ENCODE results near the gene CTNND1. TPM values are rescaled to one million over a fixed set of nuclear protein-coding genes. Genes with fewer than 3 reads are reported as not detected.

Gene CTNND1
- total RNA-seq, 3 donors from 2014 or later = 311 to 545 (median 448) TPM

DNA sequence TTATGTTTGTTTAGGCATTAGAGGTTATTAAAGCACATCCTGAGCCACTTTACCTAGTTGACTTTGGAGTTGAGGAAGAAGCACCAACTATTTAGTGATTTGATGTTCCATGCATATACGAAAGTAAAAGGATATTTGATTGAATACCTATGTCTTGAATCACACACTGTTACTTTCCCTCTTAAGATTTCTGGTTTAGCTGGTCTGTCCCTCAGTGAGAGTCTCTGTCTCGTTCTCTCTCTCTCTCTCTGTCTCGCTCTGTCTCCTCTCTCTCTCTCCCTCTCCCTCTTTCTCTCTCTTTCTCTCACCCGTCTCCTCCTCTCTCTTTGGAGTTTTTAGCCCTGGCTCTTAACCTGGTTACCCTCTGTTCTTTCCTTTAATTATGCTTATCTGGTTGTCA is 11.0 kb downstream of the CTNND1 start:
- no peak for DNase-seq
- no peak for TF ChIP-seq CTCF (IDR thresholded peaks at IDR 0.05)
- Histone ChIP-seq H3K4me3 (no peak overlapping the region), H3K4me1 (ENCODE audit: low read depth) (peaks cover 52% of the 10 kb centered on the region), H3K9me3 (no peaks in the 10 kb centered on the region), H3K36me3 (ENCODE audit: low read depth) (no peaks in the 10 kb centered on the region)
- peak; percentile 21 for ATAC-seq
- intact Hi-C loops (cut with DNase I, micrococcal nuclease) = no loop called here

DNA sequence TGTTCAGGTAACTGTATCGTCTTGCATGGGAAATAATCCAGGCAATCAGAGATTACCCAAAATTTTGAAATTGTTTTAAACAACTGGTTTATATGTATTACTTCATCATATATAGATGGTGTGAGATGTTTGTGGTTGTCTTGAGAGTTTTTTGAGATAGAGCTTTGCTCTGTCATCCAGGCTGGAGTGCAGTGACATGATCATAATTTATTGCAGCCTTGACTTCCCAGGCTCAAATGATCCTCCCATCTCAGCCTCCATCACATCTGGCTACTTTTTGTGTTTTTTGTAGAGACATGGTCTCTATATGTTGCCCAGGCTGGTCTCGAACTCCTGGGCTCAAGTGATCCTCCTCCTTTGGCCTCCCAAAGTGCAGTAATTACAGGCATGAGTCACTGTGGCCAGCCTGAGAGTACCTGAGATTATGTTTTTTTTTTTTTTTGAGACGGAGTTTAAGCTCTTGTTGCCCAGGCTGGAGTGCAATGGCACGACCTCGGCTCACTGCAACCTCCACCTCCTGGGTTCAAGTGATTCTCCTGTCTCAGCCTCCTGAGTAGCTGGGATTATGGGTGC is 11.5 kb downstream of the CTNND1 start:
- Histone ChIP-seq H3K4me3 (no peak overlapping the region), H3K36me3 (ENCODE audit: low read depth) (no peaks in the 10 kb centered on the region), H3K4me1 (ENCODE audit: low read depth) (peaks cover 57% of the 10 kb centered on the region), H3K9me3 (no peaks in the 10 kb centered on the region)
- ATAC-seq (no peak), DNase-seq (no peak)
- TF ChIP-seq CTCF (IDR thresholded peaks at IDR 0.05) = no peak
- intact Hi-C loops (cut with DNase I, micrococcal nuclease) = no loop called here

DNA sequence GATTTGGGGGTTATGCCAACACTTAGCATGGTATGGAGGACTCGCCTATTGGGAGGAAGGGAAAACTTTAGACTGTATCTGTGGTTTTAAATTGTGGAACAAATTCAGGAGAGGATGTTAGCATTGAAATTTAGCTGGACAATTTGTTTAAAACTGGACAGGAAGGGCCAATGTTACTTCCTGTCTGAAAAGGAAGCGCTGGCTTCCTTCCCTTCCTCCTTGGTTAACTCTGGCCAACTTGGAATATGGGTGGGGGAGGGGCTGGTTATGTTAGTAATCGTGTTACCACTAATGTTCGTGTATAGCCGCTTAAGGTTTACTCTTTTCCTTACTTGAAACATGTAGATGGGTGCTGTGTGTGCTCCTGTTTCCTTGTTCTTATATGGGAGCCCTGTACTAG is 13.9 kb downstream of the CTNND1 start:
- intact Hi-C loops (cut with DNase I, micrococcal nuclease) = no loop called here
- H3K36me3 ChIP-seq (ENCODE audit: low read depth) = no peaks in the 10 kb centered on the region
- no peaks in the 10 kb centered on the region for H3K9me3 ChIP-seq
- TF ChIP-seq CTCF (IDR thresholded peaks at IDR 0.05) = no peak
- H3K4me3 ChIP-seq = no peak overlapping the region
- DNase-seq (peak in 1 of 3 donors; percentile 47), ATAC-seq (no peak)
- H3K4me1 ChIP-seq (ENCODE audit: low read depth) = peaks cover 75% of the 10 kb centered on the region

- intact Hi-C loops (cut with DNase I, micrococcal nuclease) = no loop called here
- Histone ChIP-seq H3K9me3 (no peaks in the 10 kb centered on the region), H3K4me1 (ENCODE audit: low read depth) (peaks cover 81% of the 10 kb centered on the region), H3K4me3 (no peak overlapping the region), H3K36me3 (ENCODE audit: low read depth) (no peaks in the 10 kb centered on the region)
- no peak for TF ChIP-seq CTCF (IDR thresholded peaks at IDR 0.05)
- ATAC-seq = no peak
- DNase-seq = no peak
Observed at GRCh38 chr11:57776031-57776521, 14.5 kb downstream of the CTNND1 start.

DNA sequence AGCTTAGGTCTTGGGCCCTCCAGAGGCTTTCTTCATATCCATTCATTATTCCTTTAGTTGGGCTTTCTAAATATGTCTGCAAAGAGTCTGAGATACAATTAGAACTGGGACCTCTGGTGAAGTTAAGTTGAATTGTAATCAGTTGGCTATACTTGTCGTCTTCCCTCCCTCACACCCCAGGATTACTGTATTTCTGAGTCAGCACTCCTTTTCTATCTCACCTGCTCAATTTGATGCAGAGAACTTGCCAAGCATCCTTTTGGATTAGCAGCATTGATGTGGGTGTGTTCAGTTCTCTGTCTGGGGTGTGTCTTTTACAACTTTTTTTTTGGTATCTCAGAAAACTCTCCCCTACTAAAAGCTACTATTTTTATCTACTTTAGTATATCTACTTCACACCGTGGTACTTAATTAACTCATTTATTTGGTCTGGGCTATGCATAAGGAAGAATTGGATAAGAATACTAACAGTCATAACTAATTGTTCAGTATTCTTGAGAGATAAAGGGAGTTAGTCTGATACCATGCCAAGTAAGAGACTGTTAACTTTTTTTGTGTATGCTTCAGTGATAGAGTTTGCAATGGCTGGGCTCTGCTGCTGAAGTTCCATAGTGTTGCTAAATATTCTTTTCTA is 15.1 kb downstream of the CTNND1 start:
- H3K4me3 ChIP-seq = no peak overlapping the region
- ATAC-seq (no peak), DNase-seq (no peak)
- intact Hi-C loops (cut with DNase I, micrococcal nuclease) = no loop called here
- H3K36me3 ChIP-seq (ENCODE audit: low read depth) = no peaks in the 10 kb centered on the region
- H3K4me1 ChIP-seq (ENCODE audit: low read depth) = peaks cover 85% of the 10 kb centered on the region
- no peaks in the 10 kb centered on the region for H3K9me3 ChIP-seq
- TF ChIP-seq CTCF (IDR thresholded peaks at IDR 0.05) = no peak
